ENCODE measurements around the gene EEPD1. TPM values are rescaled to one million over a fixed set of nuclear protein-coding genes. Genes with fewer than 3 reads are reported as not detected.

Gene EEPD1
- total RNA-seq, 1 experiment from 2014 or later: 0.93 TPM

GRCh38 chr7:36348256-36348655 is 195.2 kb downstream of the EEPD1 start:
- no peak overlapping the region for H3K4me3 ChIP-seq
- no peaks in the 10 kb centered on the region for H3K4me1 ChIP-seq
- DNase-seq: no peak
- H3K36me3 ChIP-seq: no peaks in the 10 kb centered on the region
- H3K9me3 ChIP-seq (replicated peaks): no peaks in the 10 kb centered on the region
- H3K27me3 ChIP-seq: no peaks in the 10 kb centered on the region
- H3K27ac ChIP-seq: no peak overlapping the region

GRCh38 chr7:36348771-36349170 is 195.7 kb downstream of the EEPD1 start:
- no peaks in the 10 kb centered on the region for H3K36me3 ChIP-seq
- no peaks in the 10 kb centered on the region for H3K9me3 ChIP-seq (replicated peaks)
- no peak for DNase-seq
- no peaks in the 10 kb centered on the region for H3K4me1 ChIP-seq
- H3K4me3 ChIP-seq: no peak overlapping the region
- no peak overlapping the region for H3K27ac ChIP-seq
- no peaks in the 10 kb centered on the region for H3K27me3 ChIP-seq

GRCh38 chr7:36349626-36350025 is 196.6 kb downstream of the EEPD1 start:
- no peaks in the 10 kb centered on the region for H3K36me3 ChIP-seq
- no peak overlapping the region for H3K4me3 ChIP-seq
- no peaks in the 10 kb centered on the region for H3K9me3 ChIP-seq (replicated peaks)
- H3K4me1 ChIP-seq: no peaks in the 10 kb centered on the region
- no peaks in the 10 kb centered on the region for H3K27me3 ChIP-seq
- DNase-seq: no peak
- H3K27ac ChIP-seq: no peak overlapping the region

Other genes with a start within 250 kb of the EEPD1 start
- gene ANLN, start 236.6 kb downstream of the EEPD1 start, total RNA-seq (2014; rRNA removed; shearing (Covaris generic)): 195 and 215 TPM in 2 replicates